NCI-H774 (cell line): Measurements from ENCODE around the gene BNC1.

Source experiments
- DNase-seq: peaks from one replicate; lab custom pipeline; 2025; lab: John Stamatoyannopoulos, UW

Gene BNC1, protein sequence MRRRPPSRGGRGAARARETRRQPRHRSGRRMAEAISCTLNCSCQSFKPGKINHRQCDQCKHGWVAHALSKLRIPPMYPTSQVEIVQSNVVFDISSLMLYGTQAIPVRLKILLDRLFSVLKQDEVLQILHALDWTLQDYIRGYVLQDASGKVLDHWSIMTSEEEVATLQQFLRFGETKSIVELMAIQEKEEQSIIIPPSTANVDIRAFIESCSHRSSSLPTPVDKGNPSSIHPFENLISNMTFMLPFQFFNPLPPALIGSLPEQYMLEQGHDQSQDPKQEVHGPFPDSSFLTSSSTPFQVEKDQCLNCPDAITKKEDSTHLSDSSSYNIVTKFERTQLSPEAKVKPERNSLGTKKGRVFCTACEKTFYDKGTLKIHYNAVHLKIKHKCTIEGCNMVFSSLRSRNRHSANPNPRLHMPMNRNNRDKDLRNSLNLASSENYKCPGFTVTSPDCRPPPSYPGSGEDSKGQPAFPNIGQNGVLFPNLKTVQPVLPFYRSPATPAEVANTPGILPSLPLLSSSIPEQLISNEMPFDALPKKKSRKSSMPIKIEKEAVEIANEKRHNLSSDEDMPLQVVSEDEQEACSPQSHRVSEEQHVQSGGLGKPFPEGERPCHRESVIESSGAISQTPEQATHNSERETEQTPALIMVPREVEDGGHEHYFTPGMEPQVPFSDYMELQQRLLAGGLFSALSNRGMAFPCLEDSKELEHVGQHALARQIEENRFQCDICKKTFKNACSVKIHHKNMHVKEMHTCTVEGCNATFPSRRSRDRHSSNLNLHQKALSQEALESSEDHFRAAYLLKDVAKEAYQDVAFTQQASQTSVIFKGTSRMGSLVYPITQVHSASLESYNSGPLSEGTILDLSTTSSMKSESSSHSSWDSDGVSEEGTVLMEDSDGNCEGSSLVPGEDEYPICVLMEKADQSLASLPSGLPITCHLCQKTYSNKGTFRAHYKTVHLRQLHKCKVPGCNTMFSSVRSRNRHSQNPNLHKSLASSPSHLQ

GRCh38 chr15:83284559-83285283 lies at the start of gene BNC1:
Gene BNC1, minus strand, starts transcription at chr15:83284664. Its CDS starts 36 bp downstream, at chr15:83284628.
- DNase-seq, result no peak

- DNase-seq, result no peak
Observed at GRCh38 chr15:83327041-83327440, 42.6 kb upstream of the BNC1 start.

DNA sequence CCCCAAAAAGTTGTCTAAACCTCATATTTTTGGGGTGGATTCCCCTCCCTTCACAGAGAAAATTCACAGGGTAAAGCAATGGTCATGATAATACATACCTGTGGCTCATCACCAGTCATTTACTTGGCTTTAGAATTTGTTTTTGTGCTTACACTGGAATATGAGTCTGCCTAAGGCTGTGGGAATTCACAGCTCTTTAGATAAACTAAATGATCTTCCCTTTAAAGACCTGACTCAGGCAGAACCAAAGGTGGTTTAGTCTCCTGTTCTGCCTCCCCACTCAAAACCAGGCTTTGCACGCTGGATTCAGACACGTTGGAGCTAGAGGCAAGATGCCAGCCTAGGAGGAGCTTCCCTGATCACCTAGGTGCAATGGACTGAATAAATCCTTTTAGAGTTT lies 40.3 kb upstream of the BNC1 start:
- no peak for DNase-seq

- DNase-seq, result no peak
Observed at GRCh38 chr15:83323296-83323711, 38.8 kb upstream of the BNC1 start.

GRCh38 chr15:83322691-83323090 lies 38.2 kb upstream of the BNC1 start:
- no peak for DNase-seq

DNA sequence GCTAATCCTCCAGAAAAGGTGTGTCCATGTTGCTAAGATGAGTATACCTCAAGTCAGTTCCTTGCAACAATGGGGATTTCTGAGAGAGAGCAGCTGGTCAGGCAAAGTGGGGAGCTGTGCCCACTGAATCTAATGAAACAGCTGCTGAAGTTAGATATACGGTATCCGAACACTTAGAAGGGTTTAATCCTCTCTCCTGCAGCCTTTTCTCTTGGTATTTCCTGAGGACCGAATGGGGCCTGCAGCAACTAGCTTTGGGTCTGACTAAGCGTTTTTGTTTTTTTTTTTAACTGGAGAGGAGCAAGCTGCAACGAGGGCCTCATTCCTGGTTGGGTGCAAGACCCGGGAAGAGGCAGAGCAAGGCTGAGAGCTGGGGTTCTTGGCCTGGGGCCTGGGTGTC lies 37.6 kb upstream of the BNC1 start:
- DNase-seq, result no peak

DNA sequence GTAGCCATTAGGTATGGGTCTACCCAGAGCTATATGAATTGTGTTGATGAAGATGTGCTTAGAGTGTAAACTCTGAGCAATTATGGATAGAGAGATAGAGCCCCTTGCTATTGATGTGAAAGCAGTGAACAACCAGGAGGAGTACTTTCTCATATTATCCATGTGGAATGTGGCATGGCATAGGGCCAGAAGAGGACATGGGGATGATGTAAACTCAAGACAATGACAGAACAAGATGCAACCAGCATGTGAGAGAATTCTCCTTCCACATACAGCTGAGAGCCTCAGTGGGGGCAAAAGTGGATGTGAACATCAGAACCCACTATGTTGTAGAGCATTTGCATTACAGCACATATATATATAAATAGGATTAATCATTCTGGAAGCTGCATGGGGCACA lies 36.4 kb upstream of the BNC1 start:
- no peak for DNase-seq

DNA sequence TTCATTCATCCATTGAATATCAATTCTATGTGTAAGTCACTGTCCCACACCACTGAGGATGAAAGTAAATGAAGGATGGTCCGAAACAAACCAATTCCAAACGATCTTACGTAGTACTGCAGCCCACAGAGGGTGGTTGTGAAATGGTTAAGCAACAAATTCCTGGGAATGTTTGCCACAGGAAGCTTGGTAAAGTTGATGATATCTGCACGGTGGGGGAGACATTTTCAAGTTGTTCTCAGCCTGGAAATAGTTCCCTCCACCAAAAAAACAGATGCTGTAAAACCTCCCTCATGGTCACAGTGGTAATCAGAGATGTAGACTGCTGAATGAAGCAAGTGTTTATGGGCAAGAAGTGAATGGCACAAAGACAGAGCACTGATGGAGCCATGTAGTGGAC lies 35.9 kb upstream of the BNC1 start:
- no peak for DNase-seq

DNA sequence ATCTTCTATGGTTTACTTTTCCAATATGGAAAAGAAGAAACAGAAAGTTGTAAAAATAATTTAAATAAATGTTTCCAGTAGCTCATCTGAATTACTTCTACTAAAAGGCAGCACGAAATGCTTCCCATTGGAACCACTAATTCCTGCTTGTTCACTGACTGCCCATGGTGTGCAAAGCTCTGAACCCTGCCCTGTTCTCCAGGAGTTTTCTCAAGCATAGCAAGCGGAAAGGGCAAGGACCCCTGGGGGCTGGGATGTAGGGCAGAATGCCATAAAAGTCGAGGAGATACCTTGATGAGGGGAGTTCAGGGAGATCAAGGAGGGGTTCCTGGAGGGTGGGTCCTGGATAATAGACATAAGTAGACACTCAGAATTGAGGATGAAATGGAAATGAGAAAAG lies 35.3 kb upstream of the BNC1 start:
- no peak for DNase-seq

- no peak for DNase-seq
Observed at GRCh38 chr15:83318861-83319415, 34.5 kb upstream of the BNC1 start.

- no peak for DNase-seq
Observed at GRCh38 chr15:83318036-83318435, 33.6 kb upstream of the BNC1 start.

- DNase-seq, result no peak
Observed at GRCh38 chr15:83312071-83312470, 27.6 kb upstream of the BNC1 start.

- DNase-seq, result no peak
Observed at GRCh38 chr15:83310521-83311456, 26.3 kb upstream of the BNC1 start.

DNA sequence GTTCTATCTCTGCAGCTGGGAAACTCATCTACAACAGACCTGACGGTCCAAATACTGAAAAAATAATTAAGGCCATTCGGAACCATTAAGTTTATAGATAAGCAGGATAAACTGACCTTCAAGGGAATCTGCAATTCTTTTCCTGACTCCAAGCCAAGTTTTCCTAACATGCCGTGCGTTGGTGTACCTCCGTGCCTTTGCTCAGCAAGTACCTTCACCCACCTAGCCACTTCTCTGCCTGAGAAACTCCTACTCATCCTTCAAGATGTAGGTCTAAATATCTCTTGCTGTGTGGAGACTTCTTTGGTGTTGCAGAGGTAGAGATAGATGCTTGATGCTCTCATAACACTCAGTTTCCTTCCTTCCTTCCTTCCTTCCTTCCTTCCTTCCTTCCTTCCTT lies 24.2 kb upstream of the BNC1 start:
- DNase-seq, result no peak

GRCh38 chr15:83306561-83306960 lies 22.1 kb upstream of the BNC1 start:
- no peak for DNase-seq

GRCh38 chr15:83305704-83306291 lies 21.3 kb upstream of the BNC1 start:
- DNase-seq, result no peak

DNA sequence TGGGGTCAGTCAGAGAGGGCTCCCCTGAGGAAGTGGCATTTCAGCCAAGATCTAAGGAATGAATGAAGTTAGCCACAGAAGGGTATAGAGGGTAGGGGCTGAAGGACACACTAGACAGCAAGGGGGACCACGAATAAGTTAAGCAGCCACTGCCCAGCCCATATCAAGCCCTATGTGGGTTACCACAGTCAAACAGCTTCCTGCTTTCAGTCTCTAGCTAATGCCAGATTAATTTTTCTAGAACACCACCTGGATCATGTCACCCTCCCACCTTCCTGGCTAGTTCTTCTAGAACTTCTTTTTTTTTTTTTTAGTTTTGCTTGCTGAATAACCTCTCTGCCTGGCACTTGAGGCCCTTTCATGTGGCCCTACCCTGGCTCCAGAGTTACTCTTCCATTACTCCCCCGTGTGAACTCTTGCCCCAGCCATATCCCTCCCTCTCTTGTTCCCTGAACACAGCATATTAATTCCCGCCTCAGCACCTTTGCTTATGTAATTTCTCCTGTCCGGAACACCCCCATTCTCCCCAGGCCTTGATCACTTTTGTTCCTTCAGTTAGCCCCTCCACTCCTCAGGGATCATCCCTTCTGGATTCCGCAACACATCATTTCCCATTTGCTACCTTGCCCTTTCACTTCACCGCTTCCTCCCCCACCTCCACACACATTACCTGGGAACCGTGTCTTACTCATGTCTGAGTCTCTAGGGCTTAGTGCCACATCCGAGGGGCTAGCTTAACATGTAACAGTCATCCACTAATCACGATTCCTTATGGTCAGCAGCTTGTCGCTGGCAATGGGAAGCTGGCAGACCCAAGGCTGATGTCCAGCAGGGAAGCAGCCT lies 20.6 kb upstream of the BNC1 start:
- DNase-seq, result no peak

GRCh38 chr15:83303535-83303934 lies 19.1 kb upstream of the BNC1 start:
- DNase-seq, result no peak

DNA sequence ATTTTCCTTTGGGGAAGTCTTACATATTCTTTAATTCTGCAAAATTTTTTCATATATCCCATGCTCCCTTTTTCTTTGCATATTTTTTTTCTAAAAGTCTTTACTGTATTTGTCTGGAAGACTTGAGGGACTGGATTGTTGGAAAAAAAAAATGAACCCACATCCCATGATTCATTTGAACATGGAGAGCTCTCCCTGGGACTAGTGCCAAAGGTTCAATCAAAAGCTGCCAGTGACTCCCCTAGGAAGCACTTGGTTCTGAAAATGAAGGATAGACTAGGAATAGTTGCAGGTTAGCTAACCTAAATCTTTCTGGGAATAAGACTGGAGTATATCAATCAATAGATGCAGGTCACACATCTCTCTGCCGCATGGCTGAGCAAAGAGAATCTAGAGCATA lies 16.4 kb upstream of the BNC1 start:
- no peak for DNase-seq

DNA sequence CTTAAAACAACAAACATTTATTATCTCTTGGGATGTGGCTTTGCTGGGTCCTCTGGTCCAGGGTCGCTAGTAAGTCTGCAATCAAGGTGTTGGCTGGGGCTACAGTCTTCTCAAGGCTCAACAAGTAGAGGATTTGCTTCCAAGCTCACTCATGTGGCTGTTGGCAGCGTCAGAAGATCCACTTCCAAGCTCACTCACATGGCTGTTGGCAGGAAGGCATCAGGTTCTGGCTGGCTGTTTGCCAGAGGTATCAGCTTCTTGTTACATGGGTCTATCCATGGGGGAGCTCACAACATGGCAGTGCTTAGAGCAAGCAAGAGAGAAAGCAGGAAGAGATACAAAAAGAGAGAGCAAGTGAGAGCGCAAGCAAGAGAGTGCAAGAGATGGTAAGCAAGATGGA lies 15.0 kb upstream of the BNC1 start:
- DNase-seq, result no peak
